Measurements from ENCODE around the gene THAP8.
"Not testable (repeated sequence)": the region's sequence is repeated elsewhere in the genome, so short reads cannot be mapped to it uniquely, and the experiment has no call there.

Gene THAP8

GRCh38 chr19:36054119-36054732 is at the start of gene THAP8:
THAP8 (minus strand) TSS chr19:36054285; CDS start chr19:36054217, 68 bp downstream.
- DNase-seq: peak; percentile 97 to 99

DNA sequence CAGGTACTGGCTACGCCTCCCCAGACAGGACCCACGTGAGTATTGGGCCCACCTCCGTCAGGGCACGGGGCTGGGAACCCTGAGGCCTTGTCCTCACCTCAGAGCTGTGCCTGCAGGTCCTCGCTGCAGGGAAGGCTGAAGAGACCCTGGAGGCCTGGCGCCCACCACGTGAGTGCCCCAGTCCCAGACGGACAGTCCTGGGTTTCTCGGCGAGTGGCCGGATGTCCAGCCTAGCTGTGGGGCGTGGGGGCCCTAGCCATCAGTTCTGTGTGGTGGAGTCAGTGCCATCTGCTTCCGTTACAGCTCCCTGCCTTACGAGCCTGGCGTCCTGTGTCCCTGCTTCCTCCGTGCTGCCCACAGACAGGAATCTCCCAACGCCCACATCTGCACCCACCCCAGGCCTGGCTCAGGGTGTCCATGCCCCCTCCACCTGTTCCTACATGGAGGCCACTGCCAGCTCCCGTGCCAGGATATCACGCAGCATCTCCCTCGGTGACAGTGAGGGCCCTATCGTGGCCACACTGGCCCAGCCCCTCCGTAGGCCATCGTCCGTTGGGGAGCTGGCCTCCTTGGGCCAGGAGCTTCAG is 49.0 kb upstream of the THAP8 start:
- DNase-seq: no peak

- no peak for DNase-seq
Observed at GRCh38 chr19:36101550-36102327, 47.7 kb upstream of the THAP8 start.

GRCh38 chr19:36100476-36100875 is 46.4 kb upstream of the THAP8 start:
- DNase-seq: no peak

GRCh38 chr19:36099166-36099785 is 45.2 kb upstream of the THAP8 start:
- no peak for DNase-seq

- DNase-seq: peak; percentile 85 to 93
Observed at GRCh38 chr19:36097036-36097435, 43.0 kb upstream of the THAP8 start.

DNA sequence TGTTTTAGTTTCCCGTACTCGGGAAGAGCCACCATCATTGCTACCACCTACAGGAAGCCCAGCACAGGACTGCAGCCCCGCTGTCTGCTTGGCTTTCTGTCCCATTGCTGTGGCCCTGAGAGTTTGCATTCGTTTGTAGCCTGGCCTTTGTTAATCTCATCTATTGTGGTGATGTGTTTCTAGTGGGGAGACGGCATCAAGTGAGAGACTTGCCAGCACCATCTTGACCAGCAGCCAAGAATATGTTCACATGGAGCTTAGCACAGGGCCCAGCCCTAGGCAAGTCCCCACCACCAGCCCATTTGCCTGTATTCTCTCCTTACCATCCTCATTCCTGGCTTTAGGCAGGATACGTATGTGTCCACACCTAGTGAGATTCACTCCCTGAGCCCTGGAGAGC is 39.6 kb upstream of the THAP8 start:
- peak; percentile 51 to 62 for DNase-seq

DNA sequence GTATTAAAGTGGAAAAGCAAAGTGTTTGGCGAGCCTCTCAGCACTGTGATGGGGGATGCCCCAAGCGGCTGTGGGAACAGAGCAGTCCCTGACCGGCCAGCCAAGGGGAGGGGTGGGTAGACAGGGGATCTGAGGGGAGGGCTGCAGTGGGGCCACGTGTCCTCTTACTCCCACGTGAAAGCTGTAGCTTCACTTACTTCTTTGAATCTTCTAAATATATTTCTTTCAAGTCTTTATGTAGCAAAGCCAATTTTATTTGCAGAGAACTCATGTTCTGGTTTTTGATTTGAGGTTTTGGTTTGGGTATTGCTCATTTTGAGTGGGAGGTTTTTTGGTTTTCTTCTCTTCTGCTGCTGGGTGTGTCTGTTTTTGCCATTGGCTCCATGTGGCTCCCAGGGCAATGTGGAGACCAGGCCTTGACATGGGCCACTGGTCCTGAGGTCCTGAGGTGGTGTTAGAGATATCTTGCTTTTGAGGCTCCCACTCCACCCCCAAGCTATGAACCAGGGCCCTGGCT is 39.1 kb upstream of the THAP8 start:
- no peak for DNase-seq

GRCh38 chr19:36092566-36092965 is 38.5 kb upstream of the THAP8 start:
- no peak for DNase-seq

- no peak for DNase-seq
Observed at GRCh38 chr19:36090910-36091695, 37.0 kb upstream of the THAP8 start.

DNA sequence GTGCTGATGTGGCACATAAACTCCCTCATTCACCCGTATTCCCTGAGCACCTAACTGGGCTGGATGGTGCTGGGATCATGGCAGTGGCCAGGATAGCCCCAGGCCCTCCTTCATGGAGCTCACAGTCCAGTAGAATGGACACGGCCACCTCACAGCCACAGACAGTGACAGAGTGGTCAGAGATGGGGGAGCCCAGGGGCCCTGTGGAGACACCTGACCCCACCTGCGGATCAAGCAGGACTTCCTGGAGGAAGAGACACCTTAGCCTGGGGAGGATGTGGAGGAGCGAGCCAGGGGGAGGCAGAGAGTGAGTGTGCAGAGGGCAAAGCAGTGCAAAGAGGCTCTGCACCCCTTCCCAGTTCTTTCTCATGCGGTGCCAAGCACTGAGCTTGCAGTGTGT is 35.8 kb upstream of the THAP8 start:
- no peak for DNase-seq

- DNase-seq: no peak
Observed at GRCh38 chr19:36086326-36086725, 32.2 kb upstream of the THAP8 start.

DNA sequence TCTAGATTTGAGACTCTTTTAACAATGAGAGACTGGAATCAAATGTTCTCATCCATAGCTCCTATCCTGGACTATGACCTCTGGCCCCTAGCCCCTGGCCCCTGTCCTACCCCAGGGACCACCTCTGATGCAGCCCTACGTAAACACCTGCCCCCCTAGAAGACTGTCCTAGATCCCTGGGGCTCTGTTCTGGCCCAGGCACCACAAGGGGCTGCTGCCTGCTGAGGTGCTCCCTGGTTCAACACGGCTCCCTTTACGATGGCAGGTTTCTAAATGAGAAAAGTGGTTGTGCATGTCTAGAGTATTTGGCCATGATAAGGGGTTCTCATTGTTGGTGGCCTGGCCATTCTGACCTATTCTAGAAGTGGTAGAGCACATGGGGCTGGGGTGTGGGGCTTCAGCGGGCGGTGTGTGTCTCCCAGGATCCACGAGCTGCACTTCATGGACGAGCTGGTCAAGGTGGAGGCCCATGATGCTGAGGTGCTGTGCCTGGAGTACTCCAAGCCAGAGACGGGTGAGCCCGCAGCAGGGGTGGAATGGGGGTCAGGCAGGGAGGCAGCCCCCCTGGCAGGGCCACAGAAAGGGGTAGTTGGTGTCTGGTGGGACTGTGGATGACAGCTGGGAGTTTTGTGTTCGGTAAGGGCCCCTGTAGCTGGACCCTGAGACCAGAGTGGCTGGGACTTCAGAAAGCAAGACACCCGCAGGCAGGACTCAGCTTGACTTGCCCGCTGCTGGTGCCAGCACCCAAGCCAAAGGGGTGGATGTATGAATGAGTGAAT is 30.3 kb upstream of the THAP8 start:
- no peak for DNase-seq

GRCh38 chr19:36082916-36083315 is 28.8 kb upstream of the THAP8 start:
- no peak for DNase-seq

DNA sequence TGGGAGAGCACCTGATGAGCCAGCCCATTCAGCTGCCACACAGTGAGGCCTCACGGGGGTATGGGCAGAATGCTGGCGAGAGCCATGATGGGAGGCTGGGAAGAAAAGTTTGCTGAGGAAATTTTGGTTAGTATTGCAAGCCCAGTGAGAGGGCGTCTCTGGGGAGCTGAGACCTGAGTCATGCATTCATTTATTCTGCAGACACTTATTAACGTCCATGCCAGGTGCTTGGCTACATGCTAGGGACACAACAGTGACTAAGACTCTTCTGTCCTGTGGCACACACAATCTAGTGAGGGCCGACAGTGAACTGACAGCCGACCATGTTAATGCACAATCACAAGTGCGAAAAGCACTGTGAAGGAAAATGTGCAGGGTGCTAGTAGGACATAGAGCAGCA is 27.8 kb upstream of the THAP8 start:
- DNase-seq: no peak

GRCh38 chr19:36081385-36081784 is 27.3 kb upstream of the THAP8 start:
- DNase-seq: peak; percentile 72

DNA sequence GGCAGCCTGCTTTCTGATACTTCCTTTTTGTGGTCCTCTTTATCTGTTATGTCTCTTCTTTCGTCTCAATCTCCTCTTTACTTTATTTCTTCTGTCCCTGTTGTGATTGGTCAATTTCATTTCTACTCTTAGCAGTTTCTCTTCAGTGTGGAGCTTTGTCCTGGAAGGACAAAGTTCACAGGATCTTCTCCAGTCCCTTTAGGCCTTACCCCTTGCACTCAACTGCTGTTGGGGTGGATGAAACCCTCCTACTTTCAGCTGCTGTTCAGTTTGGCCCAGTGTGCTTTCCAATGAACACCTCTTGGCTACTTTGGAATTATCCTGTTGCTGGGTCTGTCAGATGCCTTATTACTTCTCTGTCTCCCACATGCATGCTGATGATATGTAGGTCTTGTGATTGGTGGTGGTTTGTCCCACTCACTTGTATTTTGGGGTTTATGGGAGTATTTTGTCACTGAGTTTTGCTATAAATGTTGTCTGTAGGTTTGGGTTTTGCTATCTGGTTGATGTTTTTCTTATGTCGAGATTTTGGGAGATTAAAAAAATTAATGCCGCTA is 25.4 kb upstream of the THAP8 start:
- DNase-seq: no peak

GRCh38 chr19:36073121-36073876 is 19.2 kb upstream of the THAP8 start:
- DNase-seq: no peak

DNA sequence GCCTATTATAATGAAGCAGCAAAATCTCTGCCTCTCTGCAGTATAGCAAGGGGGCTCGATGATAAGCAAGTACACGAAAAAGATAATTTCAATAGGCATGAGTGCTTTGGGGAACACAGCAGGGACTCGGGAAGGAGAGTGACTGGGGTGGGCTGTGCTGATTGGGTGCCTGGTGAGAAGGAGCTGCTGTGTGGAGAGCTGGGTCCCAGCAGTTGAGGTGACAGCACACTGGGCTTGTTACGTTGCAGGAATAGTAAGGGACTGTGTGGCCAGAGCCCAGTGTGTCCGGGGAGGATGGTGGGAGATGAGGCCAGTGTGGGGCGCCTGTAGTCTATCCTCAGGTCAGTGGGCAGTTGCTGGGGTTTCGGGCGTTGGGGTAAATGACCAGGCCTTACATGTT is 18.0 kb upstream of the THAP8 start:
- DNase-seq: no peak

DNA sequence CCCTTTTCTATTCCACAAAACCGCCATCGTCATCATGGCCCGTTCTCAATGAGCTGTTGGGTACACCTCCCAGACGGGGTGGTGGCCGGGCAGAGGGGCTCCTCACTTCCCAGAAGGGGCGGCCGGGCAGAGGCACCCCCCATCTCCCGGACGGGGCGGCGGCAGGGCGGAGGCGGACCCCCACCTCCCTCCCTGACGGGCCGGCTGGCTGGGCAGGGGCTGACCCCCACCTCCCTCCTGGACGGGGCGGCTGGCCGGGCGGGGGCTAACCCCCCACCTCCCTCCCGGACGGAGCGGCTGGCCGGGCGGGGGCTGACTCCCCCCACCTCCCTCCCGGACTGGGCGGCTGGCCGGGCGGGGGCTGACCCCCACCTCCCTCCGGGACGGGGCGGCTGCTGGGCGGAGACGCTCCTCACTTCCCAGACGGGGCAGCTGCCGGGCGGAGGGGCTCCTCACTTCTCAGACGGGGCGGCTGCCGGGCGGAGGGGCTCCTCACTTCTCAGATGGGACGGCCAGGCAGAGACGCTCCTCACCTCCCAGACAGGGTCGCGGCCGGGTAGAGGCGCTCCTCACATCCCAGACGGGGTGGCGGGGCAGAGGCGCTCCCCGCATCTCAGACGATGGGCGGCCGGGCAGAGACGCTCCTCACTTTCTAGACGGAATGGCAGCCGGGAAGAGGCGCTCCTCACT is 14.9 kb upstream of the THAP8 start:
- DNase-seq: not testable (repeated sequence)
